NCI-H82 treated with DMSO at 0.1 percent for 48 hours (cell line): ENCODE results near the gene GIGYF2.
"Not testable (repeated sequence)": the region's sequence is repeated elsewhere in the genome, so short reads cannot be mapped to it uniquely, and the experiment has no call there.

Experiments used
- DNase-seq: peaks from one replicate; lab custom pipeline; 2025; ENCODE audit not compliant: unreplicated experiment; lab: John Stamatoyannopoulos, UW

Gene GIGYF2

DNA sequence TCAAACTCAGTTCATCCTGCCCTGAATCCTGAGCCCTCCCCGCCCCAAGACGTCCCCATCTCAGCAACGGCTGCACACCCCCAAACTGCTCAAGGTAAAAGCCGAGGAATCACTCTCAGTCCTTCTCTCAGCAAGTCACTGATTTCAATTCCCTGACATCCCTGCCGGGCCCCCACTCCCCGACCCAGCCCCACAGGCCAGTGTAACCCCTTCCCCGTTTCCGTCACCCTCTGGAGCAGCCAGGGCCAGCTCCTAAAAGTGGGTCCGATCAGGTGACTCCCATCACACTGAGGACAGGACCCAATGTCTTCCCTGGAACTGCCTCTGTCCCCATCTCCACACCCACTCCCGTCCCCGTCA lies 193.4 kb downstream of the GIGYF2 start:
- no peak for DNase-seq

DNA sequence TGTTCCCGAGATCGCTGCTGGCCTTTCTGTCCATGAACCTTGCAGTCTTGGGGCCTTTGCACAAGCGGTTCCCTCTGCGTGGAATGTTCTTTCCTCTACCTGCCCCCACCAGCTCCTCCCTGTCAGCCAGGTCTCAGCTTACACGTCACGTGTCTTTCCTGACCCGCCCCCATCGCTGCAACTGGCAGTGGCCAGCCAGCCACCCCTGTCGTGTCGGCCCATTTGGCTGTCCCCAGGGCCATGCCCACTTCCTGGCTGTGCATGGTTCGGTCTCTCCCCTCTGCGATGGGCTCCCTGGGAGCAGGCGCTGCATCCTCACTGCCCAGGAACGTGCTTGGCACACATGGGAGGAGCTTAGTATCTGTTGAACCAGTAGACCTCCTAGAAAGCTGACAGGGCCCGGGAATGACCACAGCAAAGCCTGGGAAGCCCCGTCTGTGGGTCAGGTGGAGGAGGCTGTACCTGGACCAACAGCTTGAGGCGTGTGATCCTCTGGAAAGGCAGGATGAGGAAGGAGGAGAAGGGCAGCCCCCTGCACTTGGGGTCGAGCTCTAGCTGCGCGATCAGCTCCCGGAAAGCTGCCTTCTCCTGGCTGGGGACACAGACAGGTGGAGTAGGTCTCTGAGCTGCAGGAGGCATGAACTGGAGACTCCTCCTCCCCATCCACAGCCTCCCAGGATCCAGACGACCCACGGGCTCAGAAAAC lies 193.9 kb downstream of the GIGYF2 start:
- DNase-seq = no peak

DNA sequence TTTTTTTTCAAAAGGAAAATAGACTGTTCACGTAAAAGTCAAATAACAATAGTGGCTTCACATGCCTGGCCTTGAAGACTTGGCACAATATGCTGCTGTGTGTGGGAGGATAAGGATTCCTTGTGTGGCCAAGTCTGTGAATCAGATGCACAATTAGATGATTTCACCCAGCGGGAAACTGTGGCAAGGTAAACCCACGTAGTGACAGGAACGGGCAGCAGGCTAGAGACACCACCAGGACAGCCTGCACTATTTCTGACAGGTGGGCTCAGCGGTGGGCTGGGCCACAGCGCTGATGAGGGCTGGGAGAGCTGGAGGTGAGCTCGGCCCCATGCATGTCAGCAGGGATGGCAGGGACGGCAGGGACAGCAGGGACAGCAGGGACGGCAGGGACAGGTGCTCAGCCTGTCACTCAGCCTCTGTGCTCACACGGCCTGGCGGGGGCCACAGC lies 194.5 kb downstream of the GIGYF2 start:
- DNase-seq = no peak

DNA sequence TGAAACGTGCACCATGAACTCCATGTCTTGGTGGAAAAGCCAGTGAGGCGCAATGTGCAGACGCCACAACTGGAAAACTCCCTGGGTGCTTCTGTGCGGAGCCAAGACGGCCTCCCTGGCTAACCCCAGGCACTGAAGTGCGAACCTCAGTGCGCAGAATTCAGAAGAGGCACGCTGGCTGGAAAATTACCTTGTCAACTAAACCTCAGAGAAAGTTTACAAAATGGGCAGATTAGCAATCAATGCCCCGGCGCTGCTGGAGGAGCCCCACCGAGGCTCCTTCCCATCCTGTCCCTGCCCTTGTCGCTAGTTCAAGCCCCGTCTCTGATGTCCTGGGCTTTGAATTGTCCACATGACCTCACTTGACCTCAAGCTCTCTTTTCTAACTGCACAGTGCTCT lies 195.1 kb downstream of the GIGYF2 start:
- DNase-seq = no peak

DNA sequence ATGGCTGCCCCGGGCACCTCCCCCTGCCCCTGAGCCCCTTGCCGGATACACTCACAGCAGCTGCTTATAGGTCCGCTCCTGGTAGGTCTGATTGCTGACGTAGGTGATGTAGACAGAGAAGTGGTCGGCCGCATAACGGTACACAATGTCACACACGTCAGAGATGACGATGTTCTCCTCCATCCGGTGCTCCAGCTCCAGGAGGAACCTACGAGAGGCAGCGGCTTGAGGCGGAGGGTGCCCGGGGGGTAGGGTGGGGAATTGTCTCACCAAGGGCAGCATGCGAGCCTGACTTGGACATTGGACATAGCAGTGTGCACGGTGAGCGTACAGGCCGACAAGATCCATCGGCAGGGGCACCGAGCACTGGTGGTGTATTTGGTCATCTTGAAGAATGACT lies 195.7 kb downstream of the GIGYF2 start:
- DNase-seq = no peak

DNA sequence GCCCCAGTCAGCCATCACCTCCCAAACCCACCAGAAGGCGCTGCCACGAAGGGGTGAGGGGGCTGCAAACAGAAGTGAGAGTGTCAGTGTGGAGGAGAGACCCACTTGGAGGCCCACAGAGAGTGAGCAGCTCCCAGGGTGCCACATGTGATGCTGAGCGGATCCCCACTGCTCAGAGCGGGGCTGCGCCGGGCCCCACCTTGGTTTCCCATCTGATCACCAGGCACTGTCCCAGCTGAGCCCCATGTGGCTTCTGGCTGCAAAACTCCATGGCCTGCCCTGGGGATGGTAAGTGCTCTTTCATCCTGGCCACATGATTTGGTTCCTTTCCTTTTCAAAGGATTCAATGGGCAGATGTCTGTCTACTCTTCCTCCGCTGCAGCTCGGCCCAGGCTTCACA lies 196.7 kb downstream of the GIGYF2 start:
- no peak for DNase-seq

DNA sequence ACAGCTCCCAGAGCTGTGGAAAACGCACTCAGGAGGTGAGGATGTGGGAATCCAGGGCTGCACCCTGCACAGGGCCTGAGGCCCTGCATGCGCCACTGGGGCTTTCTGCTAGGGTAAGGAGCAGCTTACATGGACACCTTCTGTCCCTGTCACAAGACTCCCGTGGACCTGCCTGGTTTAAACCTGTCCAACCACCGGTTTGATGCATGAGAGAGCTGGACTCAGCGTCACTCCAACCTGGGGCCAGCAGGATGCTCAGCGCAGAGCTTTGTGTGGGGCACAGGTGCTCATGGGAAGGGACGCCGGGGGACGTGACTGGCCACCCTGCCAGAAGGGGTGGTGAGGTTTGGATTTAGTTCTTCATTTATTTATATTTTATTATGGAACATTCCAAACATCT lies 197.1 kb downstream of the GIGYF2 start:
- no peak for DNase-seq

DNA sequence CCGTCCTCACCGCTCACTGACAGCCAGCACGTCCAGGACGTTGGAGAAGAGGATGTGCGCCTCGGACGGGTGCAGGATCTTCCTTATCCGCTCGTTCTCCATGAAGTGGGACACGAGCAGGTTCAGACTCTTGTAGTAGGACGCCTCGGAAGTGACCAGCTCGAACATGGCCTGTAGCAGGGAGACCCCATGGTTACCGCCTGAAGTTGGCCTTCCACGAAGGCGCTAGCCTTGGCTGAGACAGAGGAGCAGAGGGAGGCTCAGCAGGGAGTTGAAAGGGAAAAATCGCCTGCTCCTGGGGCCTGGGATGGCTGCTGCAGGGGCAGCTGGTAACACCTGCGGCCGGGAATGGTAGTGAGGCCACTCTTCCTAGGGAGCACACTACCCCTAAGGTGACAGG lies 197.6 kb downstream of the GIGYF2 start:
- DNase-seq = no peak

DNA sequence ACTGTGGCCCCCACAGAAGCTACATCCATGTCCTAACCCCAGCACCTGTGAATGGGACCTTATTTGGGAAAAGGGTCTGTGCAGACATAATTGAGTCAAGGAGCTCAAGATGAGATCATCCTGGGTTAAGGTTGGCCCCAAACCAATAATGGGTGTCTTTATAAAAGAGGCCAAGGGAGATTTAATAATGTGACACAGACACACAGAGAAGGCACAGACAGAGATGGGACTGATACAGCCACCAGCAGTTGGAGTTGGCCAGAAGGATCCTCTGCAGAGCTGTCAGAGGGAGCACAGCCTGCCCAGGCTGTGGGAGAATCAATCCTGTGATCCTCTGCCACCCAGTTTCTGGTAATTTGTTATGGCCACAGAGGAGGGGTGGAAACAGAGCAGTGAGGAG lies 199.0 kb downstream of the GIGYF2 start:
- no peak for DNase-seq

DNA sequence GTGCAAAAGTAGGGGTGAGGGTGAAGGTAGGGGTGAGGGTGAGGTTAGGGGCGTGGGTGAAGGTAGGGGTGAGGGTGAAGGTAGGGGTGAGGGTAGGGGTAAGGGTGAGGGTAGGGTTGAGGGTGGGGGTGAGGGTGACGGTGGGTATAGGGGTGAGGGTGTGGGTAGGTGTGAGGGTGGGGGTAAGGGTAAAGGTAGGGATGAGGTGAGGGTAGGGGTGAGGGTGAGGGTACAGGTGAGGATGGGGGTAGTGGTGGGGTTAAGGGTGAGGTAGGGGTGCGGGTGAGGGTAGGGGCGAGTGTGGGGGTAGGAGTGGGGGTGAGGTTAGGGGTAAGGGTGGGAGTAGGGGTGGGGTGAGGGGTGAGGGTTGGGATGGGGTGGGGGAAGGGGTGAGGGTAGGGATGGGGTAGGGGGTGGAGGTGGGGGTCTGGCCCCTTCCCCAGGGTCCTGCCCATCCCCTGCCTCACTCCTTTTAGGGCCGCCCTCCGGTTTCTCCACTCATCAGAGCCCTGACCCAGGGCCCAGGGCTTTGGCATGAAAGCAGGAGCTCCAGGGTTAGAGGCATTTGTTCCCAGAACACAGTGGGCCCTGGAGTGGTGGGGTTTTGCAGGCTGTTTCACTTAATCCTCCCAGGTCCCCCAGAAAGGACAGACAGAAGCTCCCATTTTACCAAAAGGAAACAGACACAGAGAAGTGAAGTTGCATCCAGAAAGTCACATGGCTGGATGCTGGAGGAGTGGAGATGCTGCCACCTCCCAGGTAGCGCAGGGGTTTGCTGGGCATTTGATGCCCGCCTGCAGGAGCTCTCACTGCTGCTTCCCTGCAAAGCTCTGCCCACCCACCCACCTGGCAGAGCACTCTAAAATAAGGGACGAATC lies 199.8 kb downstream of the GIGYF2 start:
- DNase-seq = no peak

DNA sequence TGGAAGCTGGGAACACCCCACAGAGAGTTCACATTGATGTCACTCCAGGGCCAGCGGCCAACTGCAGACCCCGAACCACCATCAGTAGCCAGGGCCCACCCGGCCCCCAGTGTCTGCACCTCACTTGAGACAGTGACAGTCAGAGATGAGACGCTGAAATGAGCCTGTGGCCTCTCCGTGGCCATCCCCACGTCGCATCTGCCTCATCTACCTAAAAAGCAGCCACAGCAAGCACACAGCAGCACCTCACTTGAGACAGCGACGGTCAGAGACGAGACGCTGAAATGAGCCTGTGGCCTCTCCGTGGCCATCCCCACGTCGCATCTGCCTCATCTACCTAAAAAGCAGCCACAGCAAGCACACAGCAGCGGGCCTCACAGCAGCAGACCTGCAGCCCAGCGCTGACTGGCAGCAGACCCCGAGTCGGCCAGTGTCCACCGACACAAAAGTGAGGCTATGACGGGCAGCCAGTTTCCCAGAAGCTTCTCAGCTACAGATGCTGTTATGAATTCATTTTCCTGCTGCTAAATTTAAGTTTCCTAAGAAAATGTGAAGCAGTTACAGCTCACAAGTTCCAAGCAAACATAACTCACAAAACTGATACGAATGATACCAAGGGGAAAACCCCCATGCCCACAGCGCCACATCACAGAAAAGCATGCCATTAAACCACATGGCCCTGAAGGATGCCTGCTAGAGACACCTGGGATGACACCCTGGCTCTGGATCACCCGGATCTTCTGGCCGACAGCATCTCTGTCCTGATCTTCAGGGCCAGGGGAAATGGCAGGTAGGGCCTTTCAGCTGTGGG lies 200.7 kb downstream of the GIGYF2 start:
- DNase-seq = no peak

DNA sequence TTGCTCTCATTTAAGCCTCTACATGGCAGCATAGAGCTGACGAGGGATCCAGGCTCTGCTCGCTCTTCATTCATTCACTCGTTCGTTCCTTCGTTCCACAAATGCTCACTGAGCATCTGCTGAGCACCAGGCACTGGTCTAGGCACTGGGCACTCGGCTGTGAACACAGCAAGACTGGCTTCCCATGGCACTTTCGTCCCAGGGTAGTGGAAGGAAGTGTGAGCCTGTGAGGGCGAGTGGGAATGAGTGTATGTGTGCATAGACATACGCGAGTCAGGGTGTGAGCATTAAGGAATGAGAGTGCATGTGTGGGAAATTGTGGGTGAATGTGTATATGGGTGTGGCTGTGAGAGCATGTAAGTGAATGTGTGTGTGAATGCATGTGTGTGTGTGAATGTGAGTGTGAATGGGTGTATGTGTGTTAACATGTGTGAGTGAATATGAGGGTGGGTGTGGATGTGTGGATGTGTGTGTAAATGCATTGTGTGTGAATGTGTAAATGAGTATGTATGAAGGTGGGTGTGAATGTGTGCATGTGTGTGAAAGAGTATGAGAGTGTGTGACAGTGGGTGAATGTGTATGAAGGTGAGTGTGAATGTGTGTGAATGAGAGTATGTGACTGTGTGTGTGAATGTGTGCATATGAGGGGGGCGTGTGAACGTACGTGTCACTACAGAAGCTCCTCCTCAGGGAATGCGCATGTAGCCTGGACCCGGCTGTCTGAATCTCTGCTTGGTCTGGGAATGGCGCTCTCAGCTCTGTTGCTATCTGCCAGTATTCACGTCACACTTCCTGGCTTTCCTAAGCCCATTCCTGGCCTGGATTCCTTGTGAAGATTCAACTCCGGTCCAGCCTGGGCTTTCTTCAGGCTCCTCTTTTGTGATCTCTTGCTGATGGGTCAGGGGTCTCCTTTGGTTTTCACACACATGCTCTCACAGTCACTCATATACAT lies 201.7 kb downstream of the GIGYF2 start:
- DNase-seq = no peak

DNA sequence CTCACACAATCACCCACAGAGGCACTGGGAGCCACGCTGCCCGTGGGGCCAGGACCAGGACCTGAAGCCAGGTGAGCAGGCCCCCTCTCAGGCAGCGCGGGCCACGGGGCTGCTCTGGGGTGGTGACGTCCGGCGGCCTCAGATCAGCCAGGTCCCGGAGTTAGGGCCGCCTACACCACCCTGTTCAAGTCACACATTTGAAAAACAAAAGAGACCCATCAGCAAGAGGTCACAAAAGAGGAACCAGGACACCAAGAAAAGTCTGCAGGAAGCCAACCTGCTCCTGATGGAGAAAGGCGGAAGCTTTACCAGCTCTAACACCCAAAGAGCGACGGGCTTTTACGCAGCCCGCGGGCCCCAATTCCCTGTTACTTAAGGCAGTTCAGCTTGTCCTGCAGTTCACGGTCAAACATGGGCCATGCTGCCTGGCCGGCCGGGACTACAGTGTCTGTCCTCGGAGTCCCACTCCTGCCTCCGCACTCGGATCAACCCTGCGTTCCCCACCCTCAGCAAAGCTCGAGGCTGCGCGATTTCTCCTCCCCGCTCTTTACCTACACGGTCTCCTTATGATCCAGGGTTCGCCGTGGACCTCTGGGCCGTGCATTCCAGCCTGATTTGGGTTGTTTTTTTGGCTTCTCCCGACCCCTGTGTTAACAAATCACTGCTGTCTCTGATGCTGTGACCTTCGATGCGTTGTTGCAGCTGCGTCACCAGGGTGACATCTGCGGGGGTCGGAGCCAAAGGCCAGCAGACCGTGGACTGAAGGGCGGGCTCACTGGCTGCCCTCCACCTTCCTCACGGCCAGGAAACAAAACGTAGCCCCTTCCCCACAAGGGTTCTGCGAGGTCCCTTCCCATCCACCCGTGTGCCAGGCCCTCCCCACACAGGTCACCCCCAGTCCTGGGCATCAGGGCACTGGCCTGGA lies 203.9 kb downstream of the GIGYF2 start:
- no peak for DNase-seq

DNA sequence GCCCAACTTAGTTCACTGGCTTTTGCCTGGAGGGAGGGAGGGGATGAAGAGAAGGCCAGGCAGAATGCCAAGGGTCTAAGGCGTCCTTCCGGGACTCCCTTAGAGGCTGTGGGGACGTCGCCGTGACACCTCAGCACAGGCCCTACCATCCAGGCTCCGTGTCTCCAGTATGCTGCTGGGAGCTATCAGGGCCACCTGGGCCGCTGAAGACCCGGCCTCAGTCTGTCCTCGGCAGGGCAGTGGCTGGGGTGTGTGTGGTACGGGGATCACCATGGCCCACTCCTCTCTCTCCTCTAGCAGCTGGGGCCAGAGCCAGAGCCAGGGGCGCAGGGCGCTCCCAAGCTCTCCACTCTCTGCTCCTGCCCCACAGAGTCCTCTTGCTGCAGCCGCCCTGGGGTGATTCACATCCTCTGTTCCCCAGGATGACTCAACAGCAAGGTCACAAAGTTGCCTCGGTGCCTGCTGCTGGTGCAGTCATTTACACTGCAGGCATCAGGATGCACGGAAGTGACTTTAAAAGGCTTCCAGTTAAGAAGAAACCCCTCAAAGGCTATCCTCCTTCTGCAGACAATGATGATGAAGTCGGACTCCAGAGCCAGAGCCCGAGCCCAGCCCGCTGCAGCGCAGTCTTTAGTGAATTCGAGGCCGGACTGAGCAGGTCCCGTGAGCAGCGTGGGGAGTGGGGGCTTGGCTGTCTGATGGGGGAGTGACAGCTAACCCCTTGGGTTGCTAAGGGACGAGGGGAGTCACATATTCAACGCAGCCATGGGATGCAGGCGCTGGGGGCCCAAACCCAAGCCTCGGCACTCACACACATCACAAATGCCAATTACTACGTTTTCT lies 204.8 kb downstream of the GIGYF2 start:
- DNase-seq = no peak

DNA sequence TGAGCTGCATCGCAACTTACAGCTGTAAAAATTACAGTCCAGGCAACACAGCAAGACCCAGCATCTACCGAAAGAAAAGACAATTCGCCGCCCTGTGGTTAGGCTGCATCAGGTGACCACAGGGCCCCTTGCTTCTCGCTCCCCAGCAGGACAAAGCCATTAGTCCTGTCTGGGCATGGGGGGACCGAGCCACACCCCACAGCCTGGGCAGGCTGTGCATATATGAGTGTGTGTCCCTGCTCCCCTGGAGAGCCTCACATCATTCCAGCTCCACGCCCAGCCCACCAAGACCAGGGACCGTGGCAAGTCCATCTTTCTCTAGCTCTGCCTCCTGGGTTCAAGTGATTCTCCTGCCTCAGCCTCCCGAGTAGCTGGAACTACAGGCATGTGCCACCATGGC lies 206.9 kb downstream of the GIGYF2 start:
- DNase-seq = no peak

DNA sequence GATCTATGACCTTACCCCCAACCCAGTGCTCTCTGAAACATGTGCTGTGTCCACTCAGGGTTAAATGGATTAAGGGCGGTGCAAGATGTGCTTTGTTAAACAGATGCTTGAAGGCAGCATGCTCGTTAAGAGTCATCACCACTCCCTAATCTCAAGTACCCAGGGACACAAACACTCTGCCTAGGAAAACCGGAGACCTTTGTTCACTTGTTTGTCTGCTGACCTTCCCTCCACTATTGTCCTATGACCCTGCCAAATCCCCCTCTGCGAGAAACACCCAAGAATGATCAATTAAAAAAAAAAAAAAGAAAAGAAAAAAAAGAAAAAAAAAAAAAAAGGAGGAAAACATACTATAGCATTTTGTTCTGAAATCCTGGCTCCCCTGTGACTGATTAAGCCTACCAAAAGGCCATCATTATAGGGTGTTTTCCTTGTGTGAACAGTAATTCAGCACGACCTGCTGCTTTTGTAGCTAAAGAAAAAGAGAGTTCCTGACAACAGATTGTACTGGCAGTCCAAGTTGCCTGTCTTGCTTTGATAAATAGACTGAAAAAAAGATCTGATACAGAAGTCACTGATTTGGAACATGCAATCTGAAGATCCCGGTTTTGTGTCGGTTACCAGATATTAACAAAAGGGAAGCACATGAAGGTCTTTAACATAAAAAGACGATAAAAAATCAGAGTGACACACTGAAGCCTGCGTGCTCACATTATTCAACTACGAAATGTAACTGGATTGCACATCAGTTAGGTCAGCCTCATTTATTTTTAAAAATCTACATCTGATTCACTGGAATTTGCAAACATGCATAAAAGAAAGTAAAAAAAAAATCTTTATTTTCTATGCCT lies 210.0 kb downstream of the GIGYF2 start:
- DNase-seq = peak; percentile 31

DNA sequence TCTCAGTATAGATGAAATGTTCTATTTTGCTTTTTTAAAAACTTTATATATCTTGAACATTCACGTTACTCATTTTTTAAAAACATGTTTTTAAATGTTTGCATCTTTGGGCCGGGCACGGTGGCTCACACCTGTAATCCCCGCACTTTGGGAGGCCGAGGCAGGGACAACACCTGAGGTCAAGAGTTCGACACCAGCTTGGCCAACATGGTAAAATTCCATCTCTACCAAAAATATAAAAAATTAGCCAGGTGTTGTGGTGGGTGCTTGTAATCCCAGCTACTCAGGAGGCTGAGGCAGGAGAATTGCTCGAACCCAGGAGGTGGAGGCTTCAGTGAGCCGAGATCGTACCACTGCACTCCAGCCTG lies 210.6 kb downstream of the GIGYF2 start:
- not testable (repeated sequence) for DNase-seq

DNA sequence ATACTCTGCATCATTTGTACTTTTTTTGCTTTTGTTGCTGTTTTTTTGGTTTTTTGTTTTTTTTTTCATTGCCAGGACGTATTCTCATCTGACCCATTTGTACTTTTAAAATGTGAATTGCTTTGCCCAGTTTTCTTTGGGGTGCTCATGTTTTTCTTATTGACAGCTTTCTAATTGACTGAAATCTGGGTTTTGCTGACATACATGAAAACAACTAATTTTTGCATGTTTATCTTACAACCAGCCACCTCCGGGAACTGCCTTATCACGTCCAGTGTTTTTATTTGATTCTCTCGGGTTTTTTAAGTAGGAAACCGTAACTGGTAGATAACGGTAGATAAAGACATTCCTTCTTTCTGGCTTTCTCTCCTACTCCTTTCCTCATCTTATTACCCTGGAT lies 211.6 kb downstream of the GIGYF2 start:
- DNase-seq = no peak
